ENCODE results near the gene BRAF.
A peak's percentile ranks its signal among the peaks of the same experiment; 100 is the strongest.
"Not testable (repeated sequence)": the region's sequence is repeated elsewhere in the genome, so short reads cannot be mapped to it uniquely, and the experiment has no call there.

Gene BRAF

GRCh38 chr7:140676956-140677355 is 247.8 kb downstream of the BRAF start:
- not testable (repeated sequence) for DNase-seq

GRCh38 chr7:140676306-140676705 is 248.4 kb downstream of the BRAF start:
- peak in 1 of 2 donors; percentile 40 for DNase-seq

- no peak for DNase-seq
Measured at GRCh38 chr7:140675726-140676125, 249.0 kb downstream of the BRAF start.

- peak in 1 of 2 donors; percentile 16 for DNase-seq
Measured at GRCh38 chr7:140674899-140675701, 249.6 kb downstream of the BRAF start.

- no peak for DNase-seq
Measured at GRCh38 chr7:140674356-140674800, 250.4 kb downstream of the BRAF start.

- DNase-seq: no peak
Measured at GRCh38 chr7:140673774-140674155, 251.0 kb downstream of the BRAF start.

- DNase-seq: peak; percentile 43 to 62
Measured at GRCh38 chr7:140673063-140673773, 251.5 kb downstream of the BRAF start.

GRCh38 chr7:140672382-140673062 is 252.2 kb downstream of the BRAF start, which contains the start of gene ADCK2:
ADCK2 (plus strand) TSS chr7:140672945; CDS start chr7:140673331, 386 bp downstream.
- peak; percentile 50 to 72 for DNase-seq

GRCh38 chr7:140671966-140672365 is 252.8 kb downstream of the BRAF start:
- DNase-seq: no peak

- DNase-seq: no peak
Measured at GRCh38 chr7:140670343-140670935, 254.3 kb downstream of the BRAF start.

- DNase-seq: not testable (repeated sequence)
Measured at GRCh38 chr7:140669862-140670261, 254.9 kb downstream of the BRAF start.

GRCh38 chr7:140669352-140669751 is 255.4 kb downstream of the BRAF start:
- no peak for DNase-seq
